ENCODE measurements around the gene MSLN. TPM values are rescaled to one million over a fixed set of nuclear protein-coding genes. Genes with fewer than 3 reads are reported as not detected.

MSLN gene
- total RNA-seq, 2 experiments from 2014 or later, result not detected

DNA sequence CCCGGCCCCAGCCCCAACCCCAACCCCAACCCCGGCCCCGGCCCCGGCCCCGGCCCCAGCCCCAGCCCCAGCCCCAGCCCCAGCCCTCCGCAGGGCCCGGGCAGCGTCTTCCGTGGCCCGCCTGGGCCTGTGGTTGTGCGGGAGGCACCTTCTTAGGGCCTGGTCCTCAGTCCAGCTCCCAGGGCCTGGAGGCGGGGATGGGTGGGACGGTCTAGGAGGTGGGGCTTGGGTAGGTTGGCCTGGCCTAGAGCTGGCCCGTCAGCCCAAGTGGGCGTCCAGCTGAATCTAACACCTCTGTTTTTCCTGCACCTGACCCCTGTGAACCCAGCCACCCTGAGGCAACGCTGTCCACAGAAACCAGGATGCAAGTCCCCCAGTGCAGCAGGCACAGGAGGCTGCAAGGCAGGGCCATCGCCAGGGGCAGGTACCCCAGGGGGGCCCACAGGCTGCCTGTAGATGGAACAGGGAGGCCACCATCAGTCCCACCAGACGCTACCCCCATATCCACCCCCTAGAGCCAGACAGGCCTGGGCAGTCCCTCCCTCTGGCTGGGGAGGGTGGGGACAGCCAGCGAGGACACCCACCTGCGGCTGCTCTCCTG lies 8.8 kb downstream of the MSLN start:
- Mint-ChIP-seq H3K4me1 (ENCODE audit: low read depth) (no peaks in the 10 kb centered on the region), H3K9me3 (no peaks in the 10 kb centered on the region), H3K4me3 (no peak overlapping the region), H3K27ac (no peak overlapping the region), H3K36me3 (ENCODE audit: low read depth) (no peaks in the 10 kb centered on the region), H3K27me3 (no peaks in the 10 kb centered on the region)
- ATAC-seq, result no peak
- ChIA-PET POLR2A (no interaction called here), CTCF (interaction anchor here (1.3 kb wide), 1 partner anchor 57 kb away, joined by 4 read pairs; no protein-coding TSS in a partner anchor)
- TF ChIP-seq, protein P1, sequence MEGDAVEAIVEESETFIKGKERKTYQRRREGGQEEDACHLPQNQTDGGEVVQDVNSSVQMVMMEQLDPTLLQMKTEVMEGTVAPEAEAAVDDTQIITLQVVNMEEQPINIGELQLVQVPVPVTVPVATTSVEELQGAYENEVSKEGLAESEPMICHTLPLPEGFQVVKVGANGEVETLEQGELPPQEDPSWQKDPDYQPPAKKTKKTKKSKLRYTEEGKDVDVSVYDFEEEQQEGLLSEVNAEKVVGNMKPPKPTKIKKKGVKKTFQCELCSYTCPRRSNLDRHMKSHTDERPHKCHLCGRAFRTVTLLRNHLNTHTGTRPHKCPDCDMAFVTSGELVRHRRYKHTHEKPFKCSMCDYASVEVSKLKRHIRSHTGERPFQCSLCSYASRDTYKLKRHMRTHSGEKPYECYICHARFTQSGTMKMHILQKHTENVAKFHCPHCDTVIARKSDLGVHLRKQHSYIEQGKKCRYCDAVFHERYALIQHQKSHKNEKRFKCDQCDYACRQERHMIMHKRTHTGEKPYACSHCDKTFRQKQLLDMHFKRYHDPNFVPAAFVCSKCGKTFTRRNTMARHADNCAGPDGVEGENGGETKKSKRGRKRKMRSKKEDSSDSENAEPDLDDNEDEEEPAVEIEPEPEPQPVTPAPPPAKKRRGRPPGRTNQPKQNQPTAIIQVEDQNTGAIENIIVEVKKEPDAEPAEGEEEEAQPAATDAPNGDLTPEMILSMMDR (IDR thresholded peaks at IDR 0.05), result no peak
- intact Hi-C loops (cut with micrococcal nuclease), result no loop called here
- no peak for DNase-seq

DNA sequence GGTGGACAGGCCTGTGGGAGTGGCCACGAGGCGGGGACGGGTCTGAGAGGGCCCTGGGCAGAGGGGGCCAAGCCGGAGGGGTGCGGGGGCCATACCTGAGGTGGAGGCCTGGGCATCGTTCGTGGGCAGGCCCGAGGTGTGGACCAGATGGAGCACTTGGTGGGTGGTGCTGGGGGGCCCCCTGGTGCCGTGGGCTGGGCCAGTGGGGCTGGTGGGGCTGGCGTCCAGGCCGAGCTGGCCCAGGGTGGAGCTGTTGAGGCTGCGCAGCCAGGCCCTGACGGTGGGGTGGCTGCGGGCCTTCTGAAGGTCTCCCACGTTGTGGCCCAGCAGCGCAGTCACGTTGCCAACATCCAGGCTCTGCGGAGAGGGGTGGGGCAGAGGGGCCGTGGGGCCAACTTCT lies 9.4 kb downstream of the MSLN start:
- ATAC-seq, result no peak
- Mint-ChIP-seq H3K27me3 (no peaks in the 10 kb centered on the region), H3K36me3 (ENCODE audit: low read depth) (no peaks in the 10 kb centered on the region), H3K4me1 (ENCODE audit: low read depth) (no peaks in the 10 kb centered on the region), H3K4me3 (no peak overlapping the region), H3K27ac (no peak overlapping the region), H3K9me3 (no peaks in the 10 kb centered on the region)
- no peak for DNase-seq
- ChIA-PET CTCF (interaction anchor here (1.3 kb wide), 1 partner anchor 58 kb away, joined by 4 read pairs; no protein-coding TSS in a partner anchor), POLR2A (interaction anchor here (0.9 kb wide), 1 partner anchor 57 kb away, joined by 3 read pairs; no protein-coding TSS in a partner anchor)
- intact Hi-C loops (cut with micrococcal nuclease), result no loop called here
- TF ChIP-seq, protein P1 (IDR thresholded peaks at IDR 0.05), result no peak

DNA sequence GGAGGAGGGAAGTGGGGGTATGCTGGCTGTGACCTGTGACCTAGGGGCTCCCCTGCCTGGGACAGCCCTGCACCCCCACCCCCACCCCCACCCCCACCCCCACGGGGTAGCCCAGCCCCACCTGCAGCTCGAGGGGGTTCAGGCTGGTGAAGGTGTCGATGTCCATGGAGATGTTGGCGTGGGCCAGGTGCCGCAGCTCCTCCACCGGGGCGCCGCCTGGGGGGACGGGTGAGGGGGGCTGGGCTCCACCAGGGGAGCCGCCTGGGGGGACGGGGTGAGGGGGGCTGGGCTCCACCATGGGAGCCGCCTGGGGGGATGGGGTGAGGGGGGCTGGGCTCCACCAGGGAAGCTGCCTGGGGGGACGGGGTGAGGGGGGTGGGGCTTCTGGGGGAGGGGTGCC lies 9.9 kb downstream of the MSLN start:
- intact Hi-C loops (cut with micrococcal nuclease), result no loop called here
- ChIA-PET CTCF (interaction anchor here (1.3 kb wide), 1 partner anchor 58 kb away, joined by 4 read pairs; no protein-coding TSS in a partner anchor), POLR2A (interaction anchor here (0.9 kb wide), 1 partner anchor 57 kb away, joined by 3 read pairs; no protein-coding TSS in a partner anchor)
- TF ChIP-seq, protein P1 (IDR thresholded peaks at IDR 0.05), result no peak
- DNase-seq (no peak), ATAC-seq (no peak)
- H3K36me3 Mint-ChIP-seq (ENCODE audit: low read depth), result no peaks in the 10 kb centered on the region
- H3K4me1 Mint-ChIP-seq (ENCODE audit: low read depth), result no peaks in the 10 kb centered on the region
- no peak overlapping the region for H3K27ac Mint-ChIP-seq
- no peaks in the 10 kb centered on the region for H3K9me3 Mint-ChIP-seq
- H3K27me3 Mint-ChIP-seq, result no peaks in the 10 kb centered on the region
- no peak overlapping the region for H3K4me3 Mint-ChIP-seq

DNA sequence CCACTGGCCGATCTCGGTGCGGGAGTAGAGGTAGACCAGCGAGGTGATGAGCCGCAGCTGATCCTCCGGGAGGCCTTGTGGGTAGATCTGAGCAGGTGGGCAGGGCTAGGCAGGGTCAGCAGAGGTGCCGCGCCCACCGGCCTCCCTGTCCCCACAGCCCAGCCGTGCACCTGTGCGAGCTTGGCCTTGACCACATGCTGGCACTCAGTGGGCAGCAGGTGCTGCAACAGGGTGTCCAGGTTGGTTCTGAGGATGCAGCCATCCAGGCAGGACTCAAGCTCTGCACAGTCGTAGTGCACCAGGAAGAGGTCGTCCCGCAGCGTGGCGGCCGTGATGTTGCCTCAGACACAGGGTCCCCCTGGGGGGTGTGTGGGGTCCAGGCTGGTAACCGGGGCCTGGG lies 12.4 kb downstream of the MSLN start:
- intact Hi-C loops (cut with micrococcal nuclease), result no loop called here
- Mint-ChIP-seq H3K27ac (no peak overlapping the region), H3K4me3 (no peak overlapping the region), H3K27me3 (peaks cover 4% of the 10 kb centered on the region), H3K4me1 (ENCODE audit: low read depth) (no peaks in the 10 kb centered on the region), H3K9me3 (no peaks in the 10 kb centered on the region), H3K36me3 (ENCODE audit: low read depth) (no peaks in the 10 kb centered on the region)
- TF ChIP-seq, protein P1 (IDR thresholded peaks at IDR 0.05), result no peak
- CTCF ChIA-PET, result no interaction called here
- no peak for DNase-seq
- no peak for ATAC-seq
- POLR2A ChIA-PET, result interaction anchor here (0.6 kb wide), 1 partner anchor 520 kb away, joined by 3 read pairs; no protein-coding TSS in a partner anchor

DNA sequence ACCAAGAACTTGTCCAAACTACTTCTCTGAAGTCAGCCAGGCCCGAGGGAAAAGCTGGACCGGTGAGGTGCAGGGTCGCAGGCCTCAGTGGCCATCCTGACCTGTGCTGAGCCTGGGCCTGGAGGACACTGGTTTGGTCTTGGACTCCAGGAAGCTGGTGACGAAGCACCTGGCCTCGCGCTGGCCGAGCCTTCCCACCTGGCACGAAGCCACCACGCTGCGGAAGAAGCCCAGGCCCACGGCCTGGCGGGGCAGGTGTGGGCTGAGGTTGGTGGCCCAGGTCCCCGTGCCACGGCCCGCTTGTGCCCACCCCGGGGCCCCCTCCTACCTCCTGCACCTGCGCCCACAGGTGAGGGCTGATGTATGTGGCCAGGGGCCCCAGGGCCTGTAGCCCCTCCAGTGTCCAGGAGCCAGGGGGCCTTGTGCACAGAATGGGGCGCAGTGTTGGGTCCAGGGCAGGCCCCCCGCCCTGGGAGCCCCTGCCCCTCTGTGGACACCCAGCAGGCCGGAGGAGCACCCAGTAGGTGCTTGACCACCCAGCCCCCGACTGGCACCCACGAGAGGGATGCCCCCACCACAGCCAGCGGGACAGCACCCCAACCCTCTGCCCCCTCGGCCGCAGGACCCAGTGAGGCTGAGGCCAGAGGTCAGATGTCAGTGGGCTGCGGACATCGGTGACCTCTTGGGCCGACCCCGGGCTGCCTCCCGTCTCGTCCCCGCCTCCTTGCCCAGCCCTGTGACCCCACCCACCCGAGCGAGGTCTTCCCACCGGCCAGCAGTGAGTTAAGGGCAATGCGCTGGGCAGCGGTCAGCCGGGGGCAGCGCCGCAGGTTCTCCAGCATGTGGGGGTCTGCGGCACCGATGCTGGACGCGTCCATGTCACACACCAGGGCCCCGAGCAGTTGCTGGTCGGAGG lies 13.8 kb downstream of the MSLN start:
- intact Hi-C loops (cut with micrococcal nuclease), result no loop called here
- peaks cover 4% of the 10 kb centered on the region for H3K27me3 Mint-ChIP-seq
- POLR2A ChIA-PET, result no interaction called here
- DNase-seq, result no peak
- H3K36me3 Mint-ChIP-seq (ENCODE audit: low read depth), result no peaks in the 10 kb centered on the region
- H3K4me3 Mint-ChIP-seq, result no peak overlapping the region
- CTCF ChIA-PET, result no interaction called here
- H3K9me3 Mint-ChIP-seq, result no peaks in the 10 kb centered on the region
- TF ChIP-seq, protein P1 (IDR thresholded peaks at IDR 0.05), result no peak
- ATAC-seq, result no peak
- H3K4me1 Mint-ChIP-seq (ENCODE audit: low read depth), result no peaks in the 10 kb centered on the region
- H3K27ac Mint-ChIP-seq, result no peak overlapping the region
